ENCODE measurements around the gene ATF7.
"Not testable (repeated sequence)": the region's sequence is repeated elsewhere in the genome, so short reads cannot be mapped to it uniquely, and the experiment has no call there.

The ATF7 gene

DNA sequence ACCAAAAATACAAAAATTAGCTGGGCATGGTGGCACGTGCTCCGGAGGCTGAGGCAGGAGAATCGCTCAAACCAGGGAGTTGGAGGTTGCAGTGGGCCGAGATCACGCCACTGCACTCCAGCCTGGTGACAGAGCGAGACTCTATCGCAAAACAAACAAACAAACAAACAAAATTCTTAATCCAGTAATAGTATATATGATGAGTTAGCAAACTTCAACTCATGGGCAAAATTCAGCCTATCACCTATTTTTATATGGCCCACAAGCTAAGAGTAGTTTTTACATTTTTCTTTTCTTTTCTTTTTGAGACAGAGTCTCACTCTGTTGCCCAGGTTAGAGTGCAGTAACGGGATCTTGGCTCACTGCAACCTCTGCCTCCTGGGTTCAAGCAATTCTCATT lies 14.9 kb downstream of the ATF7 start:
- TF ChIP-seq, protein P1, sequence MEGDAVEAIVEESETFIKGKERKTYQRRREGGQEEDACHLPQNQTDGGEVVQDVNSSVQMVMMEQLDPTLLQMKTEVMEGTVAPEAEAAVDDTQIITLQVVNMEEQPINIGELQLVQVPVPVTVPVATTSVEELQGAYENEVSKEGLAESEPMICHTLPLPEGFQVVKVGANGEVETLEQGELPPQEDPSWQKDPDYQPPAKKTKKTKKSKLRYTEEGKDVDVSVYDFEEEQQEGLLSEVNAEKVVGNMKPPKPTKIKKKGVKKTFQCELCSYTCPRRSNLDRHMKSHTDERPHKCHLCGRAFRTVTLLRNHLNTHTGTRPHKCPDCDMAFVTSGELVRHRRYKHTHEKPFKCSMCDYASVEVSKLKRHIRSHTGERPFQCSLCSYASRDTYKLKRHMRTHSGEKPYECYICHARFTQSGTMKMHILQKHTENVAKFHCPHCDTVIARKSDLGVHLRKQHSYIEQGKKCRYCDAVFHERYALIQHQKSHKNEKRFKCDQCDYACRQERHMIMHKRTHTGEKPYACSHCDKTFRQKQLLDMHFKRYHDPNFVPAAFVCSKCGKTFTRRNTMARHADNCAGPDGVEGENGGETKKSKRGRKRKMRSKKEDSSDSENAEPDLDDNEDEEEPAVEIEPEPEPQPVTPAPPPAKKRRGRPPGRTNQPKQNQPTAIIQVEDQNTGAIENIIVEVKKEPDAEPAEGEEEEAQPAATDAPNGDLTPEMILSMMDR (IDR thresholded peaks at IDR 0.05; ENCODE audit: control insufficient read depth, extremely low read depth, insufficient read depth) = no peak
- DNase-seq (ENCODE audit: low read depth) = no peak

DNA sequence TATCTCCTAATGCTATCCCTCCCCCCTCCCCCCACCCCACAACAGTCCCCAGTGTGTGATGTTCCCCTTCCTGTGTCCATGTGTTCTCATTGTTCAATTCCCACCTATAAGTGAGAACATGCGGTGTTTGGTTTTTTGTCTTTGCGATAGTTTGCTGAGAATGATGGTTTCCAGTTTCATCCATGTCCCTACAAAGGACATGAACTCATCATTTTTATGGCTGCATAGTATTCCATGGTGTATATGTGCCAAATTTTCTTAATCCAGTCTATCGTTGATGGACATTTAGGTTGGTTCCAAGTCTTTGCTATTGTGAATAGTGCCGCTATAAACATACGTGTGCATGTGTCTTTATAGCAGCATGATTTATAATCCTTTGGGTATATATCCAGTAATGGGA lies 19.5 kb downstream of the ATF7 start:
- H3K4me3 ChIP-seq (ENCODE audit: low read depth, low read length); DNase-seq (ENCODE audit: low read depth): not testable (repeated sequence)

More for the DNA sequence above, 14.9 kb downstream of the ATF7 start:
- no peak overlapping the region for H3K4me3 ChIP-seq (ENCODE audit: low read depth, low read length)

DNA sequence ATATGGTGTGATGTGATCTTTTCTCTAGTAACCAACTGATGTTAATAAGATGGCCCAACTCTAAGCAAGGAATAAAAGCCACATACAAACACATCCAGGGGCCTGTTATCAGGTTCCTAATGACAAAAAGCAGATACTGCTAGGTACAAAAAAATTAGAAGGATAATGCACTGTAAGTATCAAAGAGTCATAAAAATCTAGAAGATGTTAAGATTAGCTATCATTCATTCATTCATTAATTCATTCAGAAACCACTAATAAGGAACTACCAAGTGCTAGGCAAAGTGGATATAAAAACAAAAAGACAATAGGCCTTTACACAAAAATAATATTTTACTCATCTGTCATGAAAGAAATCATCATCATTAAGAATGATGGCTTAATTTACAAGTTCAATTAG lies 21.6 kb downstream of the ATF7 start:
- DNase-seq (ENCODE audit: low read depth) = no peak
- H3K4me3 ChIP-seq (ENCODE audit: low read depth, low read length) = no peak overlapping the region
- TF ChIP-seq, protein P1 (IDR thresholded peaks at IDR 0.05; ENCODE audit: control insufficient read depth, extremely low read depth, insufficient read depth) = no peak

DNA sequence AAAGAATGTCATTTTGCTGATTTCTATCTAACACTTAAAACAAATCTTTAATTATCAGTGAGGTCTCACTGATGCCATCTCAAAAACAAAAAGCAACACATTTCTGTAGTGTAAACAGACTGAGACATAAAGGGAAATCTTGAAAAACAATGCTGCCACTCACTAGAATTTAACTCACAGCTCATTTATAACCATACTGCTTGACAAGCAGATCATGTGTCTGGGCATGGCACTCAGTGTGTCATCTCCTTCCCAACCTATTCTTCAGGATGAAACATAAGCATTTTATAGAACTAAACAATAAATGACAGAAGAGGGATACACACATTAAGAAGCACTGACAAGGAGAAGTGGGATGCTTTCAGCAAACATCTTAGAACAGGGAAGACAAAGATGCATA lies 22.4 kb downstream of the ATF7 start:
- H3K4me3 ChIP-seq (ENCODE audit: low read depth, low read length) = no peak overlapping the region
- DNase-seq (ENCODE audit: low read depth) = no peak
- TF ChIP-seq, protein P1 (IDR thresholded peaks at IDR 0.05; ENCODE audit: control insufficient read depth, extremely low read depth, insufficient read depth) = no peak

DNA sequence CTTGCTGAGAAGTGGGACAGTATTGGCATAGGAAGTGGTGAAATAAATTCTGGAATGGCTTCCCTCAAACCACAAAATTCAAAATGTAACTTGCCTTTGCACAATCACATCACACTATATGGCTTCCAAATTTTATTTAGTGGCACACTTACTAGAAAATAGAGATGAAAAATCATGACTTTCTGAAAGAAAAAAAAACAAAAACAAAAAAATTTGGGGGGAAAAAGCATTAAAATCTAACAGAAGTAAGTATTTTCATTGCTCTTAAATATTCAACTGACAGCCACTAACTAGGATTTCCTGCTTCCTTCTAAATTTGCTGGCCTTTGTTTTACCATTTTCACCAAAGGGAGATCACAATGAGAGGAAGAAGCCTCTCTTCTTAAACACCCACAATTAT lies 23.0 kb downstream of the ATF7 start:
- no peak overlapping the region for H3K4me3 ChIP-seq (ENCODE audit: low read depth, low read length)
- no peak for DNase-seq (ENCODE audit: low read depth)
- TF ChIP-seq, protein P1 (IDR thresholded peaks at IDR 0.05; ENCODE audit: control insufficient read depth, extremely low read depth, insufficient read depth) = no peak

DNA sequence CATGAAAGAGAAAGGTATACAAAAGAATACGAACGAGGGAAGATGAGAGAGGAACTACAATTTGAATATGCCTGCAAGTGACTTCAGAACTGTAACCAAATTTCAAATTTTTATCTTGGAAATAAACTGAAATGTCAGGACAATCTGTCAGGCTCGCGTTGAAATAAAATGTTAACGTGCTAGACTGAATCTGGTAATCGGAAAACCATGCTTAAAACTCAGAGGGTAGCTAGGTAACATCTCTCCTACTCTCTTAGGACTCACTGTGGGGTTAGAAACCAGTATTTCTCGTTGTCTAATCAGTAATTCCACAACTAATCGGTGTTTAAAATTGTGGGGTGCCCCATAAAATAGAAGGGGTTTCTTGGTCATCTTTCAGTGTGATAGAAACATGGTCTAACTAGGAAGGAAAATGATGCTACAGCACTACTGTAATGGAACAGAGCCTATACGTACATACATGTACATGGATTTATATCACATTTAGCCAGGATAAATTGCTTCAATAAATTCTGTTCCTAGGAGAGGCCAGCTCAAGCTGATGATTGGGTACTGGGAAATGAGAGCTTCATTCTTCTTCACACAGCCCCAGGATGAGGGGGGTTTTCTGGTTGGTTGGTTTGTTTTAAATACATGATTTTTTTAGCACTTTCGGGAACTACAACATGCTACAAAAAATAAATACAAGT lies 23.9 kb downstream of the ATF7 start:
- no peak overlapping the region for H3K4me3 ChIP-seq (ENCODE audit: low read depth, low read length)
- TF ChIP-seq, protein P1 (IDR thresholded peaks at IDR 0.05; ENCODE audit: control insufficient read depth, extremely low read depth, insufficient read depth) = no peak
- DNase-seq (ENCODE audit: low read depth) = no peak

DNA sequence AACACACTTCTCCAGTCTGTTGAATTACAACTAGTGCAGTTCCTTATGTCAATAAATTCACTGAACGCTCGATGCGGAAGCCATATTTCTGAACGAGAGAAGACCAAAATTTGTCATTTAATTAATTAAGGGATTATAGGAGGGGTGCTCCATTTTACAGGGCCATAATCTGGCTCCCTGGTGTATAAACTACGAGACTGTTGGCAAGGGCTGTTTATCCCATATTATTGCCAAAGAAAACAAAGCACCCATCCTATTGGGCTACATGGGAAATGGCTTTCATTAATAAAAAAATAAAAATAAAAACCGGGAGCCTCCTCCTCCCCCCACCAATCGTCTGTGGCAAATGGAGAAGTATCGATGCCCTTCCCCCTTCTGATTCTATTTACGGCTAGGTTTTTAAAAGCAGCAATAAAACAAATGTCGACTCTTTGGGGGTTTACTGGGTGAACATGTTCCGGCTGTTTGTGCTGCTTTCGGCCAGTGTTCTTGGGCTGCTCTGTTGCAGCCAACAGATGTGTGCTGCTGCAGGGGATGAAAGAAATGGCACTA lies 24.8 kb downstream of the ATF7 start:
- DNase-seq (ENCODE audit: low read depth) = no peak
- TF ChIP-seq, protein P1 (IDR thresholded peaks at IDR 0.05; ENCODE audit: control insufficient read depth, extremely low read depth, insufficient read depth) = no peak
- H3K4me3 ChIP-seq (ENCODE audit: low read depth, low read length) = peak overlapping the region; percentile 35

Measured in LNCaP clone FGC (cell line).